H1 (cell line): ENCODE data around the gene RIPK4. TPM values are rescaled to one million over a fixed set of nuclear protein-coding genes. Genes with fewer than 3 reads are reported as not detected.

ENCODE experiments used
- CTCF ChIA-PET: fragments of 300-600 bp; sonication (Branson Sonifier 250); formaldehyde crosslinking; loops from one replicate; lab custom pipeline; 2021; ENCODE audit not compliant: partially characterized antibody; lab: Charles Lee
- POLR2A ChIA-PET: fragments of 300-600 bp; sonication (Branson Sonifier 250); formaldehyde crosslinking; loops from one replicate; lab custom pipeline; 2021; ENCODE audit warnings: inconsistent platforms; ENCODE audit not compliant: partially characterized antibody; lab: Charles Lee
- DNase-seq, 2 experiments: peaks; one replicate each; pipeline versions ENCODE4 v3.0.0 to v3.0.0-alpha.2; 2010 to 2022; ENCODE audit warnings: low spot score in 2 of 2, low read depth in 1 of 2, mixed read lengths in 1 of 2
- FAIRE-seq: peaks from 2 replicates; lab custom pipeline; 2011; peaks lifted over from hg19 to GRCh38; lab: Jason Lieb, UNC
- H2AFZ ChIP-seq: 2 replicates; pipeline ENCODE4 v1.8.1; 2012; ENCODE audit warnings: low read length, inconsistent platforms
- H2AK5ac ChIP-seq: 2 replicates; pipeline ENCODE4 v1.6.1; 2013; ENCODE audit warnings: low read depth, low read length
- H2BK120ac ChIP-seq: replicated peaks from 2 replicates; pipeline ENCODE3; 2013; ENCODE audit warnings: low read depth, low read length, inconsistent platforms
- H2BK12ac ChIP-seq: 2 replicates; pipeline ENCODE4 v1.6.1; 2013; ENCODE audit warnings: low read depth, low read length
- H2BK15ac ChIP-seq: 2 replicates; pipeline ENCODE4 v1.6.1; 2013; ENCODE audit warnings: low read length
- H2BK20ac ChIP-seq: 2 replicates; pipeline ENCODE4 v1.6.1; 2013; ENCODE audit warnings: low read length
- H2BK5ac ChIP-seq: 2 replicates; pipeline ENCODE4 v1.6.1; 2013; ENCODE audit warnings: low read depth, low read length
- H3K14ac ChIP-seq: 2 replicates; pipeline ENCODE4 v1.6.1; 2013; ENCODE audit warnings: inconsistent platforms; ENCODE audit not compliant: insufficient read length
- H3K18ac ChIP-seq: 2 replicates; pipeline ENCODE4 v1.6.1; 2013; ENCODE audit warnings: low read length; ENCODE audit errors: extremely low read depth
- H3K23ac ChIP-seq: 2 replicates; pipeline ENCODE4 v1.6.1; 2013; ENCODE audit warnings: inconsistent platforms; ENCODE audit not compliant: insufficient read length
- H3K23me2 ChIP-seq: 2 replicates; pipeline ENCODE4 v1.6.1; 2013; ENCODE audit warnings: low read depth, low read length
- H3K27ac ChIP-seq: 2 replicates; pipeline ENCODE4 v1.6.1; 2011; ENCODE audit warnings: low read depth, low read length, inconsistent platforms
- H3K27me3 ChIP-seq, 4 experiments: replicated peaks in 1 of 4; 1 replicate in 1 of 4; 2 replicates in 3 of 4; pipeline versions ENCODE4 v1.6.1 to v1.8.1; 2011 to 2013; ENCODE audit warnings: low read length in 3 of 4, mild to moderate bottlenecking in 3 of 4, inconsistent platforms in 2 of 4, mixed read lengths in 2 of 4, moderate library complexity in 1 of 4; ENCODE audit not compliant: control insufficient read depth in 3 of 4, insufficient read depth in 3 of 4; ENCODE audit errors: extremely low read depth in 1 of 4
- H3K36me3 ChIP-seq, 4 experiments: 2 replicates each; pipeline versions ENCODE4 v1.6.1 to v1.8.1; 2011 to 2013; ENCODE audit warnings: mild to moderate bottlenecking in 4 of 4, low read length in 3 of 4, moderate library complexity in 2 of 4, control low read depth in 1 of 4, inconsistent platforms in 1 of 4; ENCODE audit not compliant: insufficient read depth in 4 of 4, control insufficient read depth in 2 of 4
- H3K4ac ChIP-seq: replicated peaks from 2 replicates; pipeline ENCODE3; 2013; ENCODE audit warnings: low read length, low read depth, mixed read lengths, inconsistent platforms; ENCODE audit not compliant: insufficient read length
- H3K4me1 ChIP-seq, 4 experiments: replicated peaks in 1 of 4; 1 replicate in 1 of 4; 2 replicates in 3 of 4; pipeline versions ENCODE4 v1.6.1 to v1.8.1; 2011 to 2013; ENCODE audit warnings: low read length in 3 of 4, inconsistent platforms in 2 of 4, mixed read lengths in 1 of 4; ENCODE audit not compliant: insufficient read depth in 4 of 4, control insufficient read depth in 3 of 4
- H3K4me2 ChIP-seq, 2 experiments: 2 replicates each; pipeline versions ENCODE4 v1.6.1 to v1.8.1; 2011 to 2013; ENCODE audit warnings: low read depth in 2 of 2, low read length in 2 of 2, control low read depth in 1 of 2, inconsistent platforms in 1 of 2, mild to moderate bottlenecking in 1 of 2; ENCODE audit not compliant: insufficient read depth in 1 of 2
- H3K4me3 ChIP-seq, 4 experiments: fragments of 200-600, 300-600 bp in 1 of 4; sonication (generic), shearing (Covaris generic), sonication (Bioruptor Twin) in 1 of 4; 2 replicates each; pipeline versions ENCODE4 v1.5.1 to v1.8.1; 2011 to 2016; ENCODE audit warnings: low read length in 4 of 4, low read depth in 3 of 4, control low read depth in 2 of 4, inconsistent platforms in 2 of 4, mild to moderate bottlenecking in 2 of 4, mixed read lengths in 1 of 4, moderate library complexity in 1 of 4; ENCODE audit not compliant: insufficient read depth in 2 of 4; ENCODE audit errors: extremely low read depth in 1 of 4
- H3K56ac ChIP-seq: replicated peaks from 2 replicates; pipeline ENCODE3; 2013; ENCODE audit warnings: low read depth, mild to moderate bottlenecking, mixed read lengths, low read length, inconsistent platforms; ENCODE audit not compliant: insufficient read length
- H3K79me1 ChIP-seq: 2 replicates; pipeline ENCODE4 v1.6.1; 2013; ENCODE audit warnings: low read depth, low read length, control low read depth
- H3K79me2 ChIP-seq, 2 experiments: 2 replicates each; pipeline versions ENCODE4 v1.6.1 to v1.8.1; 2012 to 2013; ENCODE audit warnings: low read length in 2 of 2, mild to moderate bottlenecking in 2 of 2, inconsistent platforms in 1 of 2; ENCODE audit not compliant: insufficient read depth in 2 of 2, control insufficient read depth in 1 of 2
- H3K9ac ChIP-seq, 4 experiments: replicated peaks in 1 of 4; 1 replicate in 1 of 4; 2 replicates in 3 of 4; pipeline versions ENCODE4 v1.6.1 to v1.8.1; 2011 to 2013; ENCODE audit warnings: low read depth in 3 of 4, low read length in 3 of 4, control low read depth in 2 of 4, mild to moderate bottlenecking in 2 of 4, moderate library complexity in 2 of 4, inconsistent platforms in 1 of 4; ENCODE audit errors: extremely low read depth in 1 of 4
- H3K9me3 ChIP-seq, 2 experiments: 2 replicates each; pipeline versions ENCODE4 v1.6.1 to v1.8.1; 2012 to 2013; ENCODE audit warnings: mild to moderate bottlenecking in 2 of 2, moderate library complexity in 2 of 2, control low read depth in 1 of 2, inconsistent platforms in 1 of 2, low read depth in 1 of 2, low read length in 1 of 2, mixed read lengths in 1 of 2; ENCODE audit not compliant: insufficient read depth in 2 of 2
- H4K20me1 ChIP-seq, 2 experiments: replicated peaks in 1 of 2; 2 replicates each; pipeline versions ENCODE3 to v1.8.1; 2011 to 2013; ENCODE audit warnings: inconsistent platforms in 2 of 2, low read length in 2 of 2, mild to moderate bottlenecking in 1 of 2; ENCODE audit not compliant: insufficient read depth in 2 of 2, control insufficient read depth in 1 of 2
- H4K5ac ChIP-seq: 2 replicates; pipeline ENCODE4 v1.6.1; 2013; ENCODE audit warnings: low read length, low read depth, mixed read lengths, inconsistent platforms; ENCODE audit not compliant: insufficient read length
- H4K8ac ChIP-seq: 2 replicates; pipeline ENCODE4 v1.8.0; 2013; ENCODE audit warnings: mild to moderate bottlenecking, moderate library complexity, low read length, inconsistent platforms; ENCODE audit not compliant: insufficient read depth; ENCODE audit errors: extremely low read depth
- H4K91ac ChIP-seq: replicated peaks from 2 replicates; pipeline ENCODE3; 2013; ENCODE audit warnings: low read length, mixed read lengths, inconsistent platforms; ENCODE audit not compliant: insufficient read length
- BACH1 ChIP-seq: IDR thresholded peaks from 2 replicates; pipeline ENCODE4 v1.6.1; 2012; ENCODE audit warnings: low read length, improper control_type of control experiment
- BRCA1 ChIP-seq: IDR thresholded peaks from 2 replicates; pipeline ENCODE4 v1.6.1; 2012; ENCODE audit warnings: low read depth, low read length, improper control_type of control experiment
- CHD2 ChIP-seq: IDR thresholded peaks from 2 replicates; pipeline ENCODE4 v1.6.1; 2012; ENCODE audit warnings: low read length, improper control_type of control experiment
- CTCF ChIP-seq, 3 experiments: IDR thresholded peaks; 1 replicate in 2 of 3; 2 replicates in 1 of 3; pipeline versions ENCODE4 v1.5.1 to v1.6.1; 2011; ENCODE audit warnings: low read length in 3 of 3, mild to moderate bottlenecking in 3 of 3, inconsistent platforms in 2 of 3, low read depth in 1 of 3, moderate library complexity in 1 of 3; ENCODE audit not compliant: insufficient read depth in 1 of 3; ENCODE audit errors: control extremely low read depth in 1 of 3
- E2F6 ChIP-seq: IDR thresholded peaks from 2 replicates; pipeline ENCODE4 v1.6.1; 2012; ENCODE audit warnings: inconsistent platforms
- JUND ChIP-seq: IDR thresholded peaks from 2 replicates; pipeline ENCODE4 v1.6.1; 2011; ENCODE audit warnings: mild to moderate bottlenecking, improper control_type of control experiment, low read length
- MAFK ChIP-seq: IDR thresholded peaks from 2 replicates; pipeline ENCODE4 v1.6.1; 2012; ENCODE audit warnings: low read depth, mild to moderate bottlenecking, improper control_type of control experiment, low read length
- SP4 ChIP-seq: IDR thresholded peaks from 2 replicates; pipeline ENCODE4 v1.6.1; 2012; ENCODE audit warnings: low read length, inconsistent platforms
- TEAD4 ChIP-seq: IDR thresholded peaks from 2 replicates; pipeline ENCODE4 v1.6.1; 2012; ENCODE audit warnings: low read depth, low read length, inconsistent platforms, mixed read lengths
- WGBS, 2 experiments: shearing (Covaris generic) in 1 of 2; methylation state at CpG; one replicate each; pipeline versions ENCODE4 v1.1.6 to v1.1.7; 2013 to 2015; ENCODE audit warnings: low lambda C conversion rate in 2 of 2, mixed read lengths in 2 of 2, inconsistent platforms in 1 of 2, low coverage in 1 of 2, missing lambda C conversion rate in 1 of 2; ENCODE audit not compliant: insufficient replicate concordance in 2 of 2, insufficient coverage in 1 of 2, insufficient read length in 1 of 2; ENCODE audit errors: extremely low coverage in 1 of 2, missing lambda C conversion rate in 1 of 2; 5-methylcytosine and 5-hydroxymethylcytosine counted together
- polyA plus RNA-seq, 7 experiments: library from polyadenylated mRNA; depleted of rRNA in 3 of 7; stranded (reverse) in 5 of 7; unstranded in 2 of 7; fragments of >200 nt in 5 of 7; fragments of 200-250 nt in 2 of 7; gene quantifications; 1 replicate in 5 of 7; 2 replicates in 1 of 7; 4 replicates in 1 of 7; pipeline versions ENCODE4 v1.2.1 to v1.2.3, GENCODE V29; 2011 to 2013; ENCODE audit warnings: missing spikeins in 2 of 7, mixed read lengths in 2 of 7
- total RNA-seq: library from RNA; stranded (reverse); fragmentation: NEBNext Ultra II Directional; extraction: Animal tissue kit (Norgen Biotek cat#: 25700); gene quantifications from 2 replicates; pipeline ENCODE4 v1.2.1, GENCODE V29; 2021

Gene RIPK4
- total and polyA plus RNA-seq, 2 of the 8 experiments (the other 6 are each of a cell fraction or from before 2014, with no cell fraction given): 2.7 to 5.6 TPM

GRCh38 chr21:41692185-41692565 lies 74.7 kb downstream of the RIPK4 start:
- Histone ChIP-seq H4K91ac (no peak overlapping the region), H3K27me3 (0 out of 7 replicates have a peak, but pooled peaks cover 0 to 4% (median 0%) of the 10 kb centered on the region in 4 experiments), H2AK5ac (no peak overlapping the region), H3K79me2 (no peaks in the 10 kb centered on the region), H2AFZ (no peak overlapping the region), H2BK12ac (no peak overlapping the region), H3K4me1 (no peaks in the 10 kb centered on the region), H3K79me1 (no peaks in the 10 kb centered on the region), H3K23ac (no peak overlapping the region), H3K4me2 (no peak overlapping the region), H3K56ac (no peak overlapping the region), H2BK15ac (0 out of 2 replicates have a peak overlapping the region, but pooled peaks have one; percentile 29), H2BK5ac (no peak overlapping the region), H3K18ac (no peak overlapping the region), H3K4me3 (no peak overlapping the region), H3K9me3 (no peaks in the 10 kb centered on the region), H3K36me3 (no peaks in the 10 kb centered on the region), H3K14ac (no peak overlapping the region), H3K4ac (no peak overlapping the region), H4K8ac (no peak overlapping the region), H2BK20ac (no peak overlapping the region), H2BK120ac (no peak overlapping the region), H3K23me2 (peaks cover 8% of the 10 kb centered on the region; the same call in 1 of the 2 replicates), H4K5ac (no peak overlapping the region), H3K9ac (no peak overlapping the region), H4K20me1 (peaks cover 0 to 4% of the 10 kb centered on the region in 2 experiments), H3K27ac (no peak overlapping the region)
- FAIRE-seq (no peak), DNase-seq (no peak)
- POLR2A ChIA-PET: no interaction called here
- 79% methylated on average over 10 of the region's 10 CpGs; no CpG with 5 or more reads in 1 of the 2 experiments for WGBS, 2 experiments
- CTCF ChIA-PET: interaction anchor here (1.7 to 2.4 kb wide), 2 partner anchors 57 to 80 kb away, joined by 4 to 6 read pairs; no protein-coding TSS in a partner anchor
- TF ChIP-seq BACH1 (no peak), CHD2 (no peak), E2F6 (no peak), SP4 (no peak), TEAD4 (no peak), MAFK (no peak), JUND (no peak), BRCA1 (no peak), CTCF (IDR thresholded peaks at IDR 0.05; ENCODE audit: control extremely low read depth in 1 of 3, insufficient read depth in 1 of 3, low read depth in 1 of 3, low read length in 3 of 3) (no peak)
